H9 (cell line): ENCODE results near the gene CACFD1. TPM values are rescaled to one million over a fixed set of nuclear protein-coding genes. Genes with fewer than 3 reads are reported as not detected.

ENCODE experiments used
- DNase-seq: peaks from one replicate; pipeline ENCODE4 v3.0.0-alpha.2; 2017
- H2AFZ ChIP-seq: one replicate; pipeline ENCODE4 v1.6.1; 2013; ENCODE audit warnings: mild to moderate bottlenecking, low read length, control low read depth, moderate library complexity
- H2AK5ac ChIP-seq: 2 replicates; pipeline ENCODE4 v1.6.1; 2013; ENCODE audit warnings: low read length, control low read depth, mixed read lengths; ENCODE audit not compliant: insufficient read length
- H2BK120ac ChIP-seq: one replicate; pipeline ENCODE4 v1.6.1; 2013; ENCODE audit warnings: low read depth, mild to moderate bottlenecking, low read length, control low read depth, inconsistent platforms; ENCODE audit not compliant: poor library complexity, severe bottlenecking
- H2BK12ac ChIP-seq: 2 replicates; pipeline ENCODE4 v1.6.1; 2013; ENCODE audit warnings: low read length, control low read depth, mixed read lengths, low read depth; ENCODE audit not compliant: insufficient read length
- H2BK15ac ChIP-seq: 2 replicates; pipeline ENCODE4 v1.6.1; 2013; ENCODE audit warnings: low read depth, low read length, control low read depth
- H2BK20ac ChIP-seq: one replicate; pipeline ENCODE4 v1.6.1; 2013; ENCODE audit warnings: low read depth, mild to moderate bottlenecking, low read length, control low read depth, inconsistent platforms; ENCODE audit not compliant: poor library complexity, severe bottlenecking
- H2BK5ac ChIP-seq: 2 replicates; pipeline ENCODE4 v1.6.1; 2013; ENCODE audit warnings: low read length, control low read depth, mixed read lengths; ENCODE audit not compliant: insufficient read length
- H3K14ac ChIP-seq: 2 replicates; pipeline ENCODE4 v1.6.1; 2013; ENCODE audit warnings: low read length, control low read depth; ENCODE audit not compliant: insufficient read depth
- H3K18ac ChIP-seq: 2 replicates; pipeline ENCODE4 v1.6.1; 2013; ENCODE audit warnings: low read depth, mild to moderate bottlenecking, mixed read lengths, low read length, control low read depth; ENCODE audit not compliant: insufficient read length
- H3K23ac ChIP-seq: 2 replicates; pipeline ENCODE4 v1.6.1; 2013; ENCODE audit warnings: low read length, control low read depth, mixed read lengths, low read depth; ENCODE audit not compliant: insufficient read length
- H3K23me2 ChIP-seq: 2 replicates; pipeline ENCODE4 v1.6.1; 2013; ENCODE audit warnings: low read depth, mild to moderate bottlenecking, mixed read lengths, low read length, control low read depth; ENCODE audit not compliant: insufficient read length, poor library complexity, severe bottlenecking
- H3K27ac ChIP-seq: 2 replicates; pipeline ENCODE4 v1.5.1; 2013; ENCODE audit warnings: low read length, control low read depth, mixed read lengths, low read depth; ENCODE audit not compliant: insufficient read length
- H3K27me3 ChIP-seq: 2 replicates; pipeline ENCODE4 v1.6.1; 2013; ENCODE audit warnings: low read length, control low read depth, inconsistent platforms; ENCODE audit not compliant: insufficient read depth
- H3K4ac ChIP-seq: 2 replicates; pipeline ENCODE4 v1.6.1; 2013; ENCODE audit warnings: low read depth, mild to moderate bottlenecking, control low read depth, inconsistent platforms, low read length, moderate library complexity
- H3K4me1 ChIP-seq: 2 replicates; pipeline ENCODE4 v1.6.1; 2013; ENCODE audit warnings: low read length, control low read depth, inconsistent platforms; ENCODE audit not compliant: insufficient read depth
- H3K4me2 ChIP-seq: 2 replicates; pipeline ENCODE4 v1.6.1; 2013; ENCODE audit warnings: low read length, control low read depth, mixed read lengths; ENCODE audit not compliant: insufficient read length, insufficient read depth
- H3K56ac ChIP-seq: 2 replicates; pipeline ENCODE4 v1.6.1; 2013; ENCODE audit warnings: low read depth, mild to moderate bottlenecking, mixed read lengths, low read length, control low read depth; ENCODE audit not compliant: insufficient read length
- H3K79me1 ChIP-seq: 2 replicates; pipeline ENCODE4 v1.6.1; 2013; ENCODE audit warnings: low read depth, mild to moderate bottlenecking, moderate library complexity, low read length, control low read depth, inconsistent platforms; ENCODE audit not compliant: insufficient read depth, poor library complexity, severe bottlenecking
- H3K79me2 ChIP-seq: 2 replicates; pipeline ENCODE4 v1.6.1; 2013; ENCODE audit warnings: low read length, control low read depth, inconsistent platforms; ENCODE audit not compliant: insufficient read depth
- H3K9ac ChIP-seq: 2 replicates; pipeline ENCODE4 v1.6.1; 2013; ENCODE audit warnings: low read length, control low read depth, mixed read lengths; ENCODE audit not compliant: insufficient read length; ENCODE audit errors: extremely low read depth
- H3K9me3 ChIP-seq: one replicate; pipeline ENCODE4 v1.6.1; 2013; ENCODE audit warnings: low read depth, low read length, inconsistent platforms; ENCODE audit not compliant: control insufficient read depth
- H3T11ph ChIP-seq: one replicate; pipeline ENCODE4 v1.6.1; 2013; ENCODE audit warnings: mild to moderate bottlenecking, low read length, control low read depth, inconsistent platforms
- H4K20me1 ChIP-seq: one replicate; pipeline ENCODE4 v1.6.1; 2013; ENCODE audit not compliant: control insufficient read depth, insufficient read length, insufficient read depth
- H4K5ac ChIP-seq: 2 replicates; pipeline ENCODE4 v1.6.1; 2013; ENCODE audit warnings: low read depth, mild to moderate bottlenecking, mixed read lengths, low read length, control low read depth; ENCODE audit not compliant: insufficient read length
- H4K8ac ChIP-seq: replicated peaks from 2 replicates; pipeline ENCODE4 v1.6.1; 2013; ENCODE audit warnings: low read length, control low read depth, mixed read lengths, low read depth; ENCODE audit not compliant: insufficient read length
- H4K91ac ChIP-seq: 2 replicates; pipeline ENCODE4 v1.6.1; 2013; ENCODE audit warnings: low read depth, mild to moderate bottlenecking, moderate library complexity, mixed read lengths, low read length, control low read depth; ENCODE audit not compliant: insufficient read length
- H3K27ac Mint-ChIP-seq, 3 experiments: 2 replicates in 2 of 3; 3 replicates in 1 of 3; pipeline ENCODE4 v1.8.0; 2020 to 2021; ENCODE audit warnings: mixed read lengths in 3 of 3, mild to moderate bottlenecking in 1 of 3, moderate library complexity in 1 of 3
- H3K27me3 Mint-ChIP-seq: 2 replicates; pipeline ENCODE4 v1.8.0; 2021; ENCODE audit warnings: low read depth, mild to moderate bottlenecking, moderate library complexity, mixed read lengths
- H3K36me3 Mint-ChIP-seq, 3 experiments: 2 replicates in 2 of 3; 3 replicates in 1 of 3; pipeline ENCODE4 v1.8.0; 2020 to 2021; ENCODE audit warnings: low read depth in 3 of 3, mixed read lengths in 3 of 3; ENCODE audit not compliant: insufficient read depth in 1 of 3
- H3K4me1 Mint-ChIP-seq, 2 experiments: 2 replicates each; pipeline ENCODE4 v1.8.0; 2020; ENCODE audit warnings: mixed read lengths in 2 of 2
- H3K4me3 Mint-ChIP-seq, 2 experiments: 2 replicates in 1 of 2; 3 replicates in 1 of 2; pipeline ENCODE4 v1.8.0; 2020 to 2021; ENCODE audit warnings: mild to moderate bottlenecking in 2 of 2, mixed read lengths in 2 of 2, moderate library complexity in 1 of 2
- H3K9me3 Mint-ChIP-seq, 2 experiments: 2 replicates in 1 of 2; 3 replicates in 1 of 2; pipeline ENCODE4 v1.8.0; 2020; ENCODE audit warnings: mild to moderate bottlenecking in 2 of 2, mixed read lengths in 2 of 2, moderate library complexity in 1 of 2
- CTCF ChIP-seq: fragments of 200-600 bp; sonication (generic); conservative IDR thresholded peaks from 3 replicates; pipeline ENCODE4 v1.8.0; 2021; ENCODE audit warnings: antibody characterized with exemption, mild to moderate bottlenecking
- WGBS: extraction: QIAGEN DNeasy Blood & Tissue Kit; methylation state at CpG from one replicate; pipeline ENCODE4 v1.1.7; 2013; ENCODE audit warnings: missing lambda C conversion rate, low lambda C conversion rate, mixed read lengths; ENCODE audit not compliant: insufficient read length; ENCODE audit errors: extremely low coverage; 5-methylcytosine and 5-hydroxymethylcytosine counted together
- total RNA-seq: library from RNA; stranded (reverse); gene quantifications from 2 replicates; pipeline ENCODE4 v1.2.1, GENCODE V29; 2021

CACFD1 gene
- total RNA-seq, 1 experiment from 2014 or later = 20.0 TPM

- WGBS = no CpG with 5 or more reads among the region's 11 CpGs
These were observed 33.8 kb upstream of the CACFD1 start for GRCh38 chr9:133426011-133426410.

More at GRCh38 chr9:133426011-133426410, 33.8 kb upstream of the CACFD1 start:
- Histone ChIP-seq H4K8ac (no peak overlapping the region), H4K5ac (no peak overlapping the region), H3K4me1 (no peaks in the 10 kb centered on the region), H3K79me1 (no peaks in the 10 kb centered on the region), H4K20me1 (no peaks in the 10 kb centered on the region), H3K14ac (no peak overlapping the region), H3K23ac (no peak overlapping the region), H3K27ac (no peak overlapping the region), H3K4ac (no peak overlapping the region), H3T11ph (no peak overlapping the region), H3K79me2 (no peaks in the 10 kb centered on the region), H2AK5ac (no peak overlapping the region), H2BK20ac (no peak overlapping the region), H2BK15ac (no peak overlapping the region), H2BK5ac (no peak overlapping the region), H3K18ac (no peak overlapping the region), H3K9ac (no peak overlapping the region), H2BK12ac (no peak overlapping the region), H4K91ac (no peak overlapping the region), H3K27me3 (peaks cover 2% of the 10 kb centered on the region; the same call in 1 of the 2 replicates), H2AFZ (no peak overlapping the region), H3K4me2 (no peak overlapping the region), H3K56ac (no peak overlapping the region), H2BK120ac (no peak overlapping the region), H3K23me2 (peaks cover 7% of the 10 kb centered on the region), H3K9me3 (no peaks in the 10 kb centered on the region)
- no peak overlapping the region for H3K4me3 Mint-ChIP-seq
- no peak overlapping the region for H3K27ac Mint-ChIP-seq
- peaks cover 17 to 22% of the 10 kb centered on the region in 2 experiments for H3K4me1 Mint-ChIP-seq
- H3K27me3 Mint-ChIP-seq = peaks cover 24% of the 10 kb centered on the region
- H3K9me3 Mint-ChIP-seq = peaks cover 4 to 7% of the 10 kb centered on the region in 2 experiments; a peak in 4 of 5 replicates
- DNase-seq = no peak
- TF ChIP-seq CTCF = no peak
- peaks cover 0 to 12% (median 7%) of the 10 kb centered on the region in 3 experiments; a peak in 6 of 7 replicates for H3K36me3 Mint-ChIP-seq
